ENCODE results near the gene SH3BP4. TPM values are rescaled to one million over a fixed set of nuclear protein-coding genes. Genes with fewer than 3 reads are reported as not detected.

SH3BP4 gene
- total and polyA plus RNA-seq, 10 of the 15 experiments (the other 5 are each of a cell fraction or from before 2014, with no cell fraction given), result 0.03 to 0.36 TPM; not detected in 8

DNA sequence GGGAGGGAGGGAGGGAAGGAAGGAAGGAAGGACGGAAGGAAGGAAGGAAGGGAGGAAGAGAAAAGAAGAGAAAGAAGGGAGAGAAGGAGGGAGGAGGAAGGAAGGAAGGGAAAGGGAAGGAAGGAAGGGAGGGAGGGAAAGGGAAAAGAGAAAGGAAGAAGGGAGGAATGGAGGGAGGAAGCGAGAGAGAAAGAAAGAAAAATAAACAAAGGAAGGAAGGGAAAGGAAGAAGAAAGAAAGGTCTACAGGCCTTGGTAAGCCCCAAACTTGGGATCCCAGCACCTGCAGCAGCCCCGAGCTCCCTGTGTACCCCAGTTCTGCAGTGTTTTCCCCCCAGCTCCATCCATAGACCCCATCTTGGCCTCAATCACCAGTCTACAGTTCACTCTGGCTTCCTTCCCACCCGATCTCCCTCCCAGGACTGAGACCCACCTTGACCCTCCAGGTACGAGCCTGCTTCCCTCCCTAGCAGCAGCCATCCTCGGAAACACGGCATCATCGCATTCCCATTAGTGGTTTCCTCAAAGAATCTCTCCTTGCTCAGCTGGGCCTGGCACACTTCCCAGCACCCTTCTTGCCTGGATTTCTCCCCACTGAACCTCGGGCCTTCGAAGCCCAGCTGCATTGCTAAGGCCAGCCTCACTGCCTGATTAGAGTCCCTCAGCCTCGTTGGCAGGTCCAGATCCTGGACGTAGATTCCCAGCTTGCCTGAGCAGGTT is 46.1 kb upstream of the SH3BP4 start:
- FAIRE-seq (no peak), DNase-seq (ENCODE audit: low read depth, low spot score) (no peak), ATAC-seq (no peak)
- Histone ChIP-seq H3K36me3 (ENCODE audit: control insufficient read depth in 2 of 2, insufficient read depth in 2 of 2, low read length in 1 of 2) (no peaks in the 10 kb centered on the region), H3K4me1 (ENCODE audit: control insufficient read depth, insufficient read depth, low read length) (no peaks in the 10 kb centered on the region), H3K9ac (ENCODE audit: control insufficient read depth, insufficient read depth, low read length) (no peak overlapping the region), H3K27ac (ENCODE audit: control insufficient read depth, insufficient read depth) (no peak overlapping the region), H4K20me1 (ENCODE audit: control insufficient read depth, insufficient read depth) (no peaks in the 10 kb centered on the region), H2AFZ (ENCODE audit: control insufficient read depth, low read depth, low read length) (no peak overlapping the region), H3K27me3 (replicated peaks in 1 of 2; ENCODE audit: control insufficient read depth in 2 of 2, insufficient read depth in 2 of 2, low read length in 1 of 2) (no peaks in the 10 kb centered on the region), H3K9me3 (replicated peaks; ENCODE audit: control insufficient read depth, insufficient read depth, low read length) (no peaks in the 10 kb centered on the region), H3K4me3 (no peak overlapping the region), H3K4me2 (ENCODE audit: control insufficient read depth, insufficient read depth) (no peak overlapping the region), H3K79me2 (ENCODE audit: control insufficient read depth, insufficient read depth, low read length) (no peaks in the 10 kb centered on the region)
- SMC1A ChIA-PET (ENCODE audit: uncharacterized antibody, unreplicated experiment), result no interaction called here
- 16% methylated on average over 11 of the region's 12 CpGs for WGBS (ENCODE audit: insufficient coverage, insufficient replicate concordance, low lambda C conversion rate, missing lambda C conversion rate)
- POLR2A ChIA-PET, result interaction anchor here (0.5 kb wide), 1 partner anchor 451 kb away, joined by 3 read pairs; no protein-coding TSS in a partner anchor
- no TSS peak for BruUV-seq (replicated peaks)
- in situ Hi-C loops (cut with MboI) (no loop called here), intact Hi-C loops (cut with micrococcal nuclease; ENCODE audit: unreplicated experiment) (no loop called here)
- CTCF ChIA-PET, result no interaction called here
- TF ChIP-seq PAX5 (IDR thresholded peaks at IDR 0.05; ENCODE audit: borderline replicate concordance, low read depth, low read length) (no peak), CBX5 (IDR thresholded peaks at IDR 0.05; ENCODE audit: low read depth) (no peak), BCL11A (IDR thresholded peaks at IDR 0.05; ENCODE audit: low read depth, low read length) (no peak), MTA3 (IDR thresholded peaks at IDR 0.05; ENCODE audit: borderline replicate concordance, low read length) (no peak), LARP7 (IDR thresholded peaks at IDR 0.05) (no peak), TCF3 (IDR thresholded peaks at IDR 0.05; ENCODE audit: borderline replicate concordance, insufficient read depth, low read depth, low read length) (no peak), FOS (IDR thresholded peaks at IDR 0.05; ENCODE audit: borderline replicate concordance, extremely low read depth, insufficient read length) (no peak), ATF7 (IDR thresholded peaks at IDR 0.05; ENCODE audit: low read depth) (no peak)
- TF ChIP-seq, protein P1, sequence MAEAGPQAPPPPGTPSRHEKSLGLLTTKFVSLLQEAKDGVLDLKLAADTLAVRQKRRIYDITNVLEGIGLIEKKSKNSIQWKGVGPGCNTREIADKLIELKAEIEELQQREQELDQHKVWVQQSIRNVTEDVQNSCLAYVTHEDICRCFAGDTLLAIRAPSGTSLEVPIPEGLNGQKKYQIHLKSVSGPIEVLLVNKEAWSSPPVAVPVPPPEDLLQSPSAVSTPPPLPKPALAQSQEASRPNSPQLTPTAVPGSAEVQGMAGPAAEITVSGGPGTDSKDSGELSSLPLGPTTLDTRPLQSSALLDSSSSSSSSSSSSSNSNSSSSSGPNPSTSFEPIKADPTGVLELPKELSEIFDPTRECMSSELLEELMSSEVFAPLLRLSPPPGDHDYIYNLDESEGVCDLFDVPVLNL (IDR thresholded peaks at IDR 0.05; ENCODE audit: low read depth, low read length), result no peak
- TF ChIP-seq, protein P2, sequence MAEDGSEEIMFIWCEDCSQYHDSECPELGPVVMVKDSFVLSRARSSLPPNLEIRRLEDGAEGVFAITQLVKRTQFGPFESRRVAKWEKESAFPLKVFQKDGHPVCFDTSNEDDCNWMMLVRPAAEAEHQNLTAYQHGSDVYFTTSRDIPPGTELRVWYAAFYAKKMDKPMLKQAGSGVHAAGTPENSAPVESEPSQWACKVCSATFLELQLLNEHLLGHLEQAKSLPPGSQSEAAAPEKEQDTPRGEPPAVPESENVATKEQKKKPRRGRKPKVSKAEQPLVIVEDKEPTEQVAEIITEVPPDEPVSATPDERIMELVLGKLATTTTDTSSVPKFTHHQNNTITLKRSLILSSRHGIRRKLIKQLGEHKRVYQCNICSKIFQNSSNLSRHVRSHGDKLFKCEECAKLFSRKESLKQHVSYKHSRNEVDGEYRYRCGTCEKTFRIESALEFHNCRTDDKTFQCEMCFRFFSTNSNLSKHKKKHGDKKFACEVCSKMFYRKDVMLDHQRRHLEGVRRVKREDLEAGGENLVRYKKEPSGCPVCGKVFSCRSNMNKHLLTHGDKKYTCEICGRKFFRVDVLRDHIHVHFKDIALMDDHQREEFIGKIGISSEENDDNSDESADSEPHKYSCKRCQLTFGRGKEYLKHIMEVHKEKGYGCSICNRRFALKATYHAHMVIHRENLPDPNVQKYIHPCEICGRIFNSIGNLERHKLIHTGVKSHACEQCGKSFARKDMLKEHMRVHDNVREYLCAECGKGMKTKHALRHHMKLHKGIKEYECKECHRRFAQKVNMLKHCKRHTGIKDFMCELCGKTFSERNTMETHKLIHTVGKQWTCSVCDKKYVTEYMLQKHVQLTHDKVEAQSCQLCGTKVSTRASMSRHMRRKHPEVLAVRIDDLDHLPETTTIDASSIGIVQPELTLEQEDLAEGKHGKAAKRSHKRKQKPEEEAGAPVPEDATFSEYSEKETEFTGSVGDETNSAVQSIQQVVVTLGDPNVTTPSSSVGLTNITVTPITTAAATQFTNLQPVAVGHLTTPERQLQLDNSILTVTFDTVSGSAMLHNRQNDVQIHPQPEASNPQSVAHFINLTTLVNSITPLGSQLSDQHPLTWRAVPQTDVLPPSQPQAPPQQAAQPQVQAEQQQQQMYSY (CRISPR knock-in tag; IDR thresholded peaks at IDR 0.05), result no peak
- RAD21 ChIA-PET (ENCODE audit: unreplicated experiment), result no interaction called here

All from GM12878 (cell line).